NT2/D1 (cell line): ENCODE results near the gene RAB3C.

Experiments
- SUZ12 ChIP-seq: IDR thresholded peaks from 2 replicates; pipeline ENCODE4 v1.6.1; 2011; ENCODE audit not compliant: insufficient read length, insufficient read depth; ENCODE audit errors: extremely low read depth
- YY1 ChIP-seq: IDR thresholded peaks from 2 replicates; pipeline ENCODE4 v1.6.1; 2011; ENCODE audit not compliant: insufficient read length, insufficient read depth
- ZNF274 ChIP-seq: IDR thresholded peaks from 2 replicates; pipeline ENCODE4 v1.6.1; 2011; ENCODE audit warnings: mild to moderate bottlenecking, low read depth, low read length

- TF ChIP-seq ZNF274 (no peak), YY1 (no peak), SUZ12 (no peak)
Measured at GRCh38 chr5:58714046-58714445, 131.2 kb downstream of the RAB3C start.
